ENCODE results near the gene HDAC9.

GRCh38 chr7:18778594-18778993 lies 283.0 kb downstream of the HDAC9 start:
- no peak; the same call in 1 of the 2 replicates for TF ChIP-seq PATZ1 (CRISPR knock-in tag; IDR thresholded peaks at IDR 0.05; ENCODE audit: borderline replicate concordance)
- no peak for TF ChIP-seq ZC3H10 (CRISPR knock-in tag; IDR thresholded peaks at IDR 0.05)
- TF ChIP-seq RARB (CRISPR knock-in tag; IDR thresholded peaks at IDR 0.05): no peak
- TF ChIP-seq ZFP3 (CRISPR knock-in tag; IDR thresholded peaks at IDR 0.05): no peak
- TF ChIP-seq ZNF70 (CRISPR knock-in tag; IDR thresholded peaks at IDR 0.05): no peak
- TF ChIP-seq ZFP30 (CRISPR knock-in tag; IDR thresholded peaks at IDR 0.05): no peak
- TF ChIP-seq BACH2 (CRISPR knock-in tag; IDR thresholded peaks at IDR 0.05; ENCODE audit: borderline replicate concordance): no peak
- no peak for TF ChIP-seq OSR1 (CRISPR knock-in tag; IDR thresholded peaks at IDR 0.05)

All from SK-N-SH treated with all-trans-retinoic acid at 6 μM for 48 hours (cell line).